Measurements from ENCODE around the gene MACF1. TPM values are rescaled to one million over a fixed set of nuclear protein-coding genes. Genes with fewer than 3 reads are reported as not detected.

MACF1 gene
- total and polyA plus RNA-seq, 2 donors, result 93.2 to 124 TPM

- Histone ChIP-seq H3K36me3 (ENCODE audit: control insufficient read depth in 2 of 2, insufficient read depth in 2 of 2, low read length in 1 of 2) (peaks cover 12 to 19% of the 10 kb centered on the region in 2 donors), H3K4me3 (ENCODE audit: low read length in 2 of 2) (peak overlapping the region; percentile 62 to 87), H3K27ac (ENCODE audit: low read depth in 1 of 2, low read length in 1 of 2) (peak overlapping the region; percentile 62 to 74), H3K27me3 (ENCODE audit: control insufficient read depth in 2 of 2, insufficient read depth in 1 of 2, low read length in 1 of 2) (no peaks in the 10 kb centered on the region), H3K4me1 (ENCODE audit: control insufficient read depth in 2 of 2, insufficient read depth in 2 of 2, low read length in 2 of 2) (peaks cover 19 to 41% of the 10 kb centered on the region in 2 donors), H3K9me3 (ENCODE audit: control insufficient read depth in 2 of 2, insufficient read depth in 1 of 2, low read length in 1 of 2) (no peaks in the 10 kb centered on the region)
- under 1% methylated on average over 71 of the region's 71 CpGs for WGBS
- DNase-seq (ENCODE audit: low read depth in 6 of 9, low spot score in 9 of 9), result peak in 3 of 9 donors; percentile 23 to 59 (median 36)
Observed at GRCh38 chr1:39409055-39409816, 204.7 kb downstream of the MACF1 start.

- peak overlapping the region in 1 of 2 donors; percentile 15 for H3K4me3 ChIP-seq (ENCODE audit: low read length in 2 of 2)
- H3K27ac ChIP-seq (ENCODE audit: low read depth in 1 of 2, low read length in 1 of 2), result no peak overlapping the region
- H3K4me1 ChIP-seq (ENCODE audit: control insufficient read depth in 2 of 2, insufficient read depth in 2 of 2, low read length in 2 of 2), result peaks cover 19 to 38% of the 10 kb centered on the region in 2 donors
- no peaks in the 10 kb centered on the region for H3K27me3 ChIP-seq (ENCODE audit: control insufficient read depth in 2 of 2, insufficient read depth in 1 of 2, low read length in 1 of 2)
- 62% methylated on average over 3 of the region's 3 CpGs for WGBS
- no peaks in the 10 kb centered on the region for H3K9me3 ChIP-seq (ENCODE audit: control insufficient read depth in 2 of 2, insufficient read depth in 1 of 2, low read length in 1 of 2)
- peak; percentile 49 to 89 (median 71) for DNase-seq (ENCODE audit: low read depth in 6 of 9, low spot score in 9 of 9)
- peaks cover 15 to 25% of the 10 kb centered on the region in 2 donors for H3K36me3 ChIP-seq (ENCODE audit: control insufficient read depth in 2 of 2, insufficient read depth in 2 of 2, low read length in 1 of 2)
Observed at GRCh38 chr1:39410915-39411436, 206.5 kb downstream of the MACF1 start.

GRCh38 chr1:39411526-39412478 is 207.3 kb downstream of the MACF1 start:
- Histone ChIP-seq H3K9me3 (ENCODE audit: control insufficient read depth in 2 of 2, insufficient read depth in 1 of 2, low read length in 1 of 2) (no peaks in the 10 kb centered on the region), H3K36me3 (ENCODE audit: control insufficient read depth in 2 of 2, insufficient read depth in 2 of 2, low read length in 1 of 2) (peaks cover 15 to 26% of the 10 kb centered on the region in 2 donors), H3K27me3 (ENCODE audit: control insufficient read depth in 2 of 2, insufficient read depth in 1 of 2, low read length in 1 of 2) (no peaks in the 10 kb centered on the region), H3K4me1 (ENCODE audit: control insufficient read depth in 2 of 2, insufficient read depth in 2 of 2, low read length in 2 of 2) (peaks cover 19 to 38% of the 10 kb centered on the region in 2 donors), H3K27ac (ENCODE audit: low read depth in 1 of 2, low read length in 1 of 2) (peak overlapping the region in 1 of 2 donors; percentile 3), H3K4me3 (ENCODE audit: low read length in 2 of 2) (peak overlapping the region in 1 of 2 donors; percentile 15)
- DNase-seq (ENCODE audit: low read depth in 6 of 9, low spot score in 9 of 9), result no peak
- 88% methylated on average over 3 of the region's 3 CpGs for WGBS

- Histone ChIP-seq H3K27me3 (ENCODE audit: control insufficient read depth in 2 of 2, insufficient read depth in 1 of 2, low read length in 1 of 2) (no peaks in the 10 kb centered on the region), H3K4me1 (ENCODE audit: control insufficient read depth in 2 of 2, insufficient read depth in 2 of 2, low read length in 2 of 2) (peaks cover 19 to 32% of the 10 kb centered on the region in 2 donors), H3K27ac (ENCODE audit: low read depth in 1 of 2, low read length in 1 of 2) (no peak overlapping the region), H3K36me3 (ENCODE audit: control insufficient read depth in 2 of 2, insufficient read depth in 2 of 2, low read length in 1 of 2) (peaks cover 15 to 26% of the 10 kb centered on the region in 2 donors), H3K4me3 (ENCODE audit: low read length in 2 of 2) (no peak overlapping the region), H3K9me3 (ENCODE audit: control insufficient read depth in 2 of 2, insufficient read depth in 1 of 2, low read length in 1 of 2) (no peaks in the 10 kb centered on the region)
- no peak for DNase-seq (ENCODE audit: low read depth in 6 of 9, low spot score in 9 of 9)
- WGBS, result 97% methylated on average over 2 of the region's 2 CpGs
Observed at GRCh38 chr1:39412892-39413291, 208.4 kb downstream of the MACF1 start.

GRCh38 chr1:39413902-39414528 is 209.5 kb downstream of the MACF1 start:
- WGBS, result 95% methylated on average over 4 of the region's 4 CpGs
- peaks cover 19 to 27% of the 10 kb centered on the region in 2 donors for H3K4me1 ChIP-seq (ENCODE audit: control insufficient read depth in 2 of 2, insufficient read depth in 2 of 2, low read length in 2 of 2)
- no peak overlapping the region for H3K27ac ChIP-seq (ENCODE audit: low read depth in 1 of 2, low read length in 1 of 2)

GRCh38 chr1:39415553-39415952 is 211.1 kb downstream of the MACF1 start:
- H3K9me3 ChIP-seq (ENCODE audit: control insufficient read depth in 2 of 2, insufficient read depth in 1 of 2, low read length in 1 of 2), result no peaks in the 10 kb centered on the region
- H3K36me3 ChIP-seq (ENCODE audit: control insufficient read depth in 2 of 2, insufficient read depth in 2 of 2, low read length in 1 of 2), result peaks cover 15 to 33% of the 10 kb centered on the region in 2 donors
- H3K4me3 ChIP-seq (ENCODE audit: low read length in 2 of 2), result no peak overlapping the region
- H3K27me3 ChIP-seq (ENCODE audit: control insufficient read depth in 2 of 2, insufficient read depth in 1 of 2, low read length in 1 of 2), result no peaks in the 10 kb centered on the region
- peaks cover 14 to 15% of the 10 kb centered on the region in 2 donors for H3K4me1 ChIP-seq (ENCODE audit: control insufficient read depth in 2 of 2, insufficient read depth in 2 of 2, low read length in 2 of 2)
- no peak for DNase-seq (ENCODE audit: low read depth in 6 of 9, low spot score in 9 of 9)
- no peak overlapping the region for H3K27ac ChIP-seq (ENCODE audit: low read depth in 1 of 2, low read length in 1 of 2)
- 97% methylated on average over 9 of the region's 9 CpGs for WGBS

More at GRCh38 chr1:39413902-39414528, 209.5 kb downstream of the MACF1 start:
- H3K4me3 ChIP-seq (ENCODE audit: low read length in 2 of 2), result no peak overlapping the region
- H3K27me3 ChIP-seq (ENCODE audit: control insufficient read depth in 2 of 2, insufficient read depth in 1 of 2, low read length in 1 of 2), result no peaks in the 10 kb centered on the region
- H3K36me3 ChIP-seq (ENCODE audit: control insufficient read depth in 2 of 2, insufficient read depth in 2 of 2, low read length in 1 of 2), result peaks cover 15 to 26% of the 10 kb centered on the region in 2 donors
- H3K9me3 ChIP-seq (ENCODE audit: control insufficient read depth in 2 of 2, insufficient read depth in 1 of 2, low read length in 1 of 2), result no peaks in the 10 kb centered on the region
- DNase-seq (ENCODE audit: low read depth in 6 of 9, low spot score in 9 of 9), result no peak

GRCh38 chr1:39416609-39417008 is 212.1 kb downstream of the MACF1 start:
- no peaks in the 10 kb centered on the region for H3K27me3 ChIP-seq (ENCODE audit: control insufficient read depth in 2 of 2, insufficient read depth in 1 of 2, low read length in 1 of 2)
- DNase-seq (ENCODE audit: low read depth in 6 of 9, low spot score in 9 of 9), result no peak
- H3K27ac ChIP-seq (ENCODE audit: low read depth in 1 of 2, low read length in 1 of 2), result no peak overlapping the region
- H3K36me3 ChIP-seq (ENCODE audit: control insufficient read depth in 2 of 2, insufficient read depth in 2 of 2, low read length in 1 of 2), result peaks cover 15 to 32% of the 10 kb centered on the region in 2 donors
- peaks cover 4% of the 10 kb centered on the region in 2 donors for H3K4me1 ChIP-seq (ENCODE audit: control insufficient read depth in 2 of 2, insufficient read depth in 2 of 2, low read length in 2 of 2)
- no peaks in the 10 kb centered on the region for H3K9me3 ChIP-seq (ENCODE audit: control insufficient read depth in 2 of 2, insufficient read depth in 1 of 2, low read length in 1 of 2)
- H3K4me3 ChIP-seq (ENCODE audit: low read length in 2 of 2), result no peak overlapping the region

- DNase-seq (ENCODE audit: low read depth in 6 of 9, low spot score in 9 of 9), result no peak
- no peaks in the 10 kb centered on the region for H3K27me3 ChIP-seq (ENCODE audit: control insufficient read depth in 2 of 2, insufficient read depth in 1 of 2, low read length in 1 of 2)
- H3K36me3 ChIP-seq (ENCODE audit: control insufficient read depth in 2 of 2, insufficient read depth in 2 of 2, low read length in 1 of 2), result peaks cover 12 to 29% of the 10 kb centered on the region in 2 donors
- no peak overlapping the region for H3K27ac ChIP-seq (ENCODE audit: low read depth in 1 of 2, low read length in 1 of 2)
- 94% methylated on average over 4 of the region's 4 CpGs for WGBS
- no peak overlapping the region for H3K4me3 ChIP-seq (ENCODE audit: low read length in 2 of 2)
- no peaks in the 10 kb centered on the region for H3K9me3 ChIP-seq (ENCODE audit: control insufficient read depth in 2 of 2, insufficient read depth in 1 of 2, low read length in 1 of 2)
- no peaks in the 10 kb centered on the region for H3K4me1 ChIP-seq (ENCODE audit: control insufficient read depth in 2 of 2, insufficient read depth in 2 of 2, low read length in 2 of 2)
Observed at GRCh38 chr1:39418236-39418635, 213.7 kb downstream of the MACF1 start.

Data from thymus (tissue), 11 donors.